Thyroid gland (tissue), 4 donors: ENCODE measurements around the gene PIP5K1C. TPM values are rescaled to one million over a fixed set of nuclear protein-coding genes. Genes with fewer than 3 reads are reported as not detected.
A peak's percentile ranks its signal among the peaks of the same experiment; 100 is the strongest.

Experiments used
- DNase-seq, 2 donors: peaks; one replicate each; pipeline ENCODE4 v3.0.0-alpha.2; 2019
- H3K27ac ChIP-seq, 3 donors: fragments of 200-600 bp; sonication (generic); 1 replicate in 2 of 3; 2 replicates in 1 of 3; pipeline ENCODE4 v1.5.1; 2016 to 2019; ENCODE audit warnings: mild to moderate bottlenecking in 1 of 3, moderate library complexity in 1 of 3
- H3K27me3 ChIP-seq: fragments of 200-600 bp; sonication (generic); one replicate; pipeline ENCODE4 v1.5.1; 2019
- H3K36me3 ChIP-seq, 2 donors: fragments of 200-600 bp; sonication (generic); one replicate each; pipeline ENCODE4 v1.5.1; 2016 to 2019
- H3K4me1 ChIP-seq, 2 donors: fragments of 200-600 bp; sonication (generic); one replicate each; pipeline ENCODE4 v1.5.1; 2017 to 2019
- H3K4me3 ChIP-seq, 3 donors: fragments of 200-600 bp; sonication (generic); replicated peaks in 1 of 3; 1 replicate in 2 of 3; 2 replicates in 1 of 3; pipeline ENCODE4 v1.5.1; 2016; ENCODE audit warnings: mild to moderate bottlenecking in 1 of 3
- H3K9me3 ChIP-seq: fragments of 200-600 bp; sonication (generic); one replicate; pipeline ENCODE4 v1.5.1; 2017
- CTCF ChIP-seq, 6 experiments: fragments of 200-600 bp in 3 of 6; fragments of 450-650 bp in 3 of 6; sonication (generic) in 3 of 6; IDR thresholded peaks; one replicate each; pipeline ENCODE4 v1.5.1; 2016 to 2019; ENCODE audit warnings: antibody characterized with exemption in 6 of 6, mild to moderate bottlenecking in 2 of 6, inconsistent platforms in 1 of 6, moderate library complexity in 1 of 6
- POLR2A ChIP-seq, 2 donors: fragments of 450-650 bp; IDR thresholded peaks; one replicate each; pipeline ENCODE4 v1.6.1; 2017; ENCODE audit warnings: antibody characterized with exemption in 2 of 2, mild to moderate bottlenecking in 2 of 2, moderate library complexity in 1 of 2
- WGBS, 2 donors: methylation state at CpG; one replicate each; pipeline ENCODE4 v1.1.5; 2017; 5-methylcytosine and 5-hydroxymethylcytosine counted together
- intact Hi-C: fragments of 100-400 bp; cut with DNase I; formaldehyde crosslinking; loops from one replicate; pipeline ENCODE4 v1.15.1; 2023
- total RNA-seq, 4 donors: library from RNA; depleted of rRNA; stranded (reverse); fragments of >200 nt; gene quantifications; one replicate each; pipeline ENCODE4 v1.2.3, GENCODE V29; 2016

Gene PIP5K1C
- total RNA-seq, 4 donors from 2014 or later: 23.2 to 42.4 (median 35.0) TPM

- WGBS, 2 donors: 87 to 91% methylated on average over 16 of the region's 16 CpGs
- Histone ChIP-seq H3K4me3 (no peak overlapping the region), H3K4me1 (peaks cover 12 to 29% of the 10 kb centered on the region in 2 donors), H3K27me3 (no peaks in the 10 kb centered on the region), H3K9me3 (no peaks in the 10 kb centered on the region), H3K27ac (no peak overlapping the region), H3K36me3 (no peaks in the 10 kb centered on the region)
- intact Hi-C loops: no loop called here
- DNase-seq: no peak
- TF ChIP-seq CTCF (IDR thresholded peaks at IDR 0.05) (no peak), POLR2A (IDR thresholded peaks at IDR 0.05) (no peak)
Measured at GRCh38 chr19:3716147-3716668, 15.9 kb upstream of the PIP5K1C start.

GRCh38 chr19:3712663-3713611, 12.7 kb upstream of the PIP5K1C start:
- Histone ChIP-seq H3K4me3 (no peak overlapping the region), H3K27me3 (no peaks in the 10 kb centered on the region), H3K4me1 (peaks cover 12 to 43% of the 10 kb centered on the region in 2 donors), H3K36me3 (no peaks in the 10 kb centered on the region), H3K27ac (peak overlapping the region; percentile 88 to 98 (median 91)), H3K9me3 (no peaks in the 10 kb centered on the region)
- TF ChIP-seq CTCF (IDR thresholded peaks at IDR 0.05) (peak in 1 of 6 experiments; percentile 3), POLR2A (IDR thresholded peaks at IDR 0.05) (peak in 1 of 2 donors; percentile 53)
- intact Hi-C loops: no loop called here
- 29 to 31% methylated on average over 21 to 23 of the region's 23 CpGs for WGBS, 2 donors
- DNase-seq: peak; percentile 90 to 93

DNA sequence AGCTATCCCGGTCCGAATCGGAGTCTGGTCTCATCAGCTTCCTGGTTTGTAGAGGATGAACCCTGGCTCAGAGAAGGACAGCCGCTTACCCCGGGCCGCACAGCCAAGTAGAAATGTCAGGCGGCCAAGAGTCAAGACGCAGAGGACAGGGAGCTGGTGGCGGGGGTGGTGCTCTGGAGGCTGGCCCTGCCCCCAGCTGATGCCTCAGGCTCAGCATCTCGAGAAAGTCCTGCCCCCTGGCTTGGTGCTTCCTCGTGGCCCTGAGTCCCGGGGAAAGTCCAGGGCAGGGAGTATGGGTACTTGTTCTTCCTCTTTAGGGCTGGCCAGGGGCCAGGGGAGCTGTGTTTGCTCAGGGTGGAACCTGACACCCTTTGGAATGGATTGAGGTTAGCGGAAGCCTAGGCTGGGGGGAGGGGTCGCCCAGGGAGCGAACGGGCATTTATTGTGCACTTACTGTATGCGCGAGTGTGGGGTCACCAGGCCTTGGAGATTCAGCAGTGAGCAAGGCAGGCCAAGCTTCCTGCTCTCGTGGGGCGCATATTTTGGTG, 10.1 kb upstream of the PIP5K1C start:
- H3K27me3 ChIP-seq: no peaks in the 10 kb centered on the region
- H3K9me3 ChIP-seq: no peaks in the 10 kb centered on the region
- H3K4me1 ChIP-seq: peaks cover 12 to 45% of the 10 kb centered on the region in 2 donors
- H3K4me3 ChIP-seq: no peak overlapping the region
- peak overlapping the region; percentile 29 to 57 (median 49) for H3K27ac ChIP-seq
- H3K36me3 ChIP-seq: no peaks in the 10 kb centered on the region
- WGBS, 2 donors: 33 to 40% methylated on average over 16 to 20 of the region's 20 CpGs
- intact Hi-C loops: no loop called here
- DNase-seq: peak; percentile 97 to 98
- peak in 1 of 2 donors; percentile 25 for TF ChIP-seq POLR2A (IDR thresholded peaks at IDR 0.05)
- no peak for TF ChIP-seq CTCF (IDR thresholded peaks at IDR 0.05)

- TF ChIP-seq POLR2A (IDR thresholded peaks at IDR 0.05) (peak in 1 of 2 donors; percentile 61), CTCF (IDR thresholded peaks at IDR 0.05) (peak in 1 of 6 experiments; percentile 16)
- Histone ChIP-seq H3K9me3 (no peaks in the 10 kb centered on the region), H3K27me3 (no peaks in the 10 kb centered on the region), H3K27ac (peak within 1 kb of the TSS; percentile 44 to 90 (median 85)), H3K36me3 (no peaks in the 10 kb centered on the region), H3K4me1 (peaks cover 12 to 36% of the 10 kb centered on the region in 2 donors), H3K4me3 (peak within 1 kb of the TSS in 2 of 3 donors; percentile 0 to 37)
- intact Hi-C loops: no loop called here
- WGBS, 2 donors: 12 to 24% methylated on average over 12 to 15 of the region's 24 CpGs
- peak; percentile 83 to 84 for DNase-seq
Measured at GRCh38 chr19:3708207-3708931, 8.1 kb upstream of the PIP5K1C start, which contains the start of gene TJP3. TSS of gene TJP3 (plus strand) at chr19:3708384. CDS start at chr19:3728433, 20,049 bp downstream.
